Limb (tissue), 2 donors: ENCODE measurements around the gene PSMA1.
"Not testable (repeated sequence)": the region's sequence is repeated elsewhere in the genome, so short reads cannot be mapped to it uniquely, and the experiment has no call there.

ENCODE experiments used
- DNase-seq, 2 donors: peaks; one replicate each; pipeline ENCODE4 v3.0.0-alpha.2; 2016; ENCODE audit errors: extremely low spot score in 2 of 2

Gene PSMA1

GRCh38 chr11:14535166-14535565 is 15.0 kb upstream of the PSMA1 start:
- not testable (repeated sequence) for DNase-seq

- no peak for DNase-seq
Measured at GRCh38 chr11:14529951-14530350, 9.8 kb upstream of the PSMA1 start.

- DNase-seq, result no peak
Measured at GRCh38 chr11:14529321-14529720, 9.1 kb upstream of the PSMA1 start.

- no peak for DNase-seq
Measured at GRCh38 chr11:14522801-14523200, 2.6 kb upstream of the PSMA1 start.

- DNase-seq, result no peak
Measured at GRCh38 chr11:14522245-14522644, 2.1 kb upstream of the PSMA1 start.

GRCh38 chr11:14520747-14521151 is 563 bp upstream of the PSMA1 start:
- no peak for DNase-seq

- DNase-seq, result no peak
Measured at GRCh38 chr11:14519597-14519916, 629 bp downstream of the PSMA1 start.

- no peak for DNase-seq
Measured at GRCh38 chr11:14518820-14519219, 1.4 kb downstream of the PSMA1 start.

- no peak for DNase-seq
Measured at GRCh38 chr11:14513800-14514199, 6.4 kb downstream of the PSMA1 start.

- no peak for DNase-seq
Measured at GRCh38 chr11:14506532-14506931, 13.7 kb downstream of the PSMA1 start.

- no peak for DNase-seq
Measured at GRCh38 chr11:14503023-14503422, 17.2 kb downstream of the PSMA1 start.

GRCh38 chr11:14502039-14502438 is 18.1 kb downstream of the PSMA1 start:
- no peak for DNase-seq

GRCh38 chr11:14500181-14500651 is 20.0 kb downstream of the PSMA1 start:
- peak; percentile 34 to 65 for DNase-seq

- peak; percentile 94 to 95 for DNase-seq
Measured at GRCh38 chr11:14499560-14500180, 20.5 kb downstream of the PSMA1 start, which contains the start of gene COPB1. COPB1 (minus strand) TSS chr11:14499811; CDS start chr11:14498928, 883 bp downstream.

GRCh38 chr11:14499178-14499559 is 21.0 kb downstream of the PSMA1 start:
- peak in 1 of 2 donors; percentile 7 for DNase-seq

GRCh38 chr11:14480716-14481115 is 39.5 kb downstream of the PSMA1 start:
- no peak for DNase-seq

GRCh38 chr11:14471127-14471526 is 49.1 kb downstream of the PSMA1 start:
- no peak for DNase-seq

GRCh38 chr11:14463623-14464022 is 56.6 kb downstream of the PSMA1 start:
- no peak for DNase-seq

- DNase-seq, result no peak
Measured at GRCh38 chr11:14460147-14460546, 60.0 kb downstream of the PSMA1 start.

- DNase-seq, result no peak
Measured at GRCh38 chr11:14458377-14458776, 61.8 kb downstream of the PSMA1 start.

GRCh38 chr11:14455648-14456430 is 64.3 kb downstream of the PSMA1 start:
- no peak for DNase-seq
